GM21529 (cell line): ENCODE measurements around the gene GUCY1A1.

Experiments
- ATAC-seq: cut with Tn5 transposase; IDR thresholded peaks from one replicate; pipeline ENCODE4 v1.9.1; 2021; ENCODE audit not compliant: unreplicated experiment

Gene GUCY1A1

GRCh38 chr4:155658681-155659064 lies 8.0 kb upstream of the GUCY1A1 start:
- no peak for ATAC-seq

- no peak for ATAC-seq
Observed at GRCh38 chr4:155659176-155659575, 7.5 kb upstream of the GUCY1A1 start.

- ATAC-seq: no peak
Observed at GRCh38 chr4:155660436-155660835, 6.2 kb upstream of the GUCY1A1 start.

- no peak for ATAC-seq
Observed at GRCh38 chr4:155665054-155665453, 1.6 kb upstream of the GUCY1A1 start.

GRCh38 chr4:155667222-155667567 lies 547 bp downstream of the GUCY1A1 start:
- peak; percentile 50 for ATAC-seq

- peak; percentile 50 for ATAC-seq
Observed at GRCh38 chr4:155667568-155668511, 1.2 kb downstream of the GUCY1A1 start.

- no peak for ATAC-seq
Observed at GRCh38 chr4:155668707-155669220, 2.1 kb downstream of the GUCY1A1 start.

- ATAC-seq: no peak
Observed at GRCh38 chr4:155672342-155672741, 5.7 kb downstream of the GUCY1A1 start.

GRCh38 chr4:155673453-155673979 lies 6.9 kb downstream of the GUCY1A1 start:
- ATAC-seq: no peak

- ATAC-seq: no peak
Observed at GRCh38 chr4:155674669-155675071, 8.0 kb downstream of the GUCY1A1 start.

- peak; percentile 92 for ATAC-seq
Observed at GRCh38 chr4:155675709-155676429, 9.2 kb downstream of the GUCY1A1 start.

- ATAC-seq: no peak
Observed at GRCh38 chr4:155676430-155676825, 9.8 kb downstream of the GUCY1A1 start.

GRCh38 chr4:155678011-155678410 lies 11.4 kb downstream of the GUCY1A1 start:
- no peak for ATAC-seq

GRCh38 chr4:155679343-155679742 lies 12.7 kb downstream of the GUCY1A1 start:
- ATAC-seq: no peak

- no peak for ATAC-seq
Observed at GRCh38 chr4:155681886-155682285, 15.2 kb downstream of the GUCY1A1 start.

GRCh38 chr4:155684423-155684822 lies 17.8 kb downstream of the GUCY1A1 start:
- no peak for ATAC-seq

- no peak for ATAC-seq
Observed at GRCh38 chr4:155684892-155685541, 18.4 kb downstream of the GUCY1A1 start.

GRCh38 chr4:155687380-155687982 lies 20.8 kb downstream of the GUCY1A1 start:
- no peak for ATAC-seq

GRCh38 chr4:155688211-155688610 lies 21.6 kb downstream of the GUCY1A1 start:
- no peak for ATAC-seq

GRCh38 chr4:155688860-155689259 lies 22.2 kb downstream of the GUCY1A1 start:
- no peak for ATAC-seq
